ENCODE results near the gene IQGAP2. TPM values are rescaled to one million over a fixed set of nuclear protein-coding genes. Genes with fewer than 3 reads are reported as not detected.

The IQGAP2 gene
- polyA plus RNA-seq, 1 donor (not counting 4 experiments of a cell fraction or from before 2014, with no cell fraction given) = 0.14 TPM

DNA sequence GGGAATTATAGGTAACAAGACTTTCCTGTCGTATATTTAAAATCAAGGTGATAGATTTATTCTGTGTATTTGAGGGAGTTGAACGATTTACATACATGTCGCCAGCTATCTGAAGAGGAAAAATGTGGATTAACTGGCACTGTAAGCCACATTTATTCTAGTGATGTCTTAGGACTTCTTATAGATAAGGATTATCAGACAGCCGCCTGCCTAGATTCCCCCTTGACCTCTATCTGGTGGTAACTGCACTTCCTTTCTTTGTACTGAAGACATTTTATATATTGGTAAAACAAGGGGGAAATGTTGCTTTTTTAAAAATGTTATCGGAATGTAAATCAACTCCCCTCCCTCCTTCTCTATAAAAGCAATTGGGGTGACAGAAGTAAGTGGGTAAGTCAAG, 259.4 kb downstream of the IQGAP2 start:
- TF ChIP-seq, protein P1, sequence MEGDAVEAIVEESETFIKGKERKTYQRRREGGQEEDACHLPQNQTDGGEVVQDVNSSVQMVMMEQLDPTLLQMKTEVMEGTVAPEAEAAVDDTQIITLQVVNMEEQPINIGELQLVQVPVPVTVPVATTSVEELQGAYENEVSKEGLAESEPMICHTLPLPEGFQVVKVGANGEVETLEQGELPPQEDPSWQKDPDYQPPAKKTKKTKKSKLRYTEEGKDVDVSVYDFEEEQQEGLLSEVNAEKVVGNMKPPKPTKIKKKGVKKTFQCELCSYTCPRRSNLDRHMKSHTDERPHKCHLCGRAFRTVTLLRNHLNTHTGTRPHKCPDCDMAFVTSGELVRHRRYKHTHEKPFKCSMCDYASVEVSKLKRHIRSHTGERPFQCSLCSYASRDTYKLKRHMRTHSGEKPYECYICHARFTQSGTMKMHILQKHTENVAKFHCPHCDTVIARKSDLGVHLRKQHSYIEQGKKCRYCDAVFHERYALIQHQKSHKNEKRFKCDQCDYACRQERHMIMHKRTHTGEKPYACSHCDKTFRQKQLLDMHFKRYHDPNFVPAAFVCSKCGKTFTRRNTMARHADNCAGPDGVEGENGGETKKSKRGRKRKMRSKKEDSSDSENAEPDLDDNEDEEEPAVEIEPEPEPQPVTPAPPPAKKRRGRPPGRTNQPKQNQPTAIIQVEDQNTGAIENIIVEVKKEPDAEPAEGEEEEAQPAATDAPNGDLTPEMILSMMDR (optimal IDR thresholded peaks at IDR 0.05 in 1 of 3, IDR thresholded peaks at IDR 0.05 in 1 of 3, conservative IDR thresholded peaks at IDR 0.05 in 1 of 3; ENCODE audit: extremely low read depth in 1 of 3, insufficient read depth in 2 of 3, low read length in 3 of 3) = no peak
- no peak for TF ChIP-seq EZH2 (IDR thresholded peaks at IDR 0.05; ENCODE audit: low read length)

DNA sequence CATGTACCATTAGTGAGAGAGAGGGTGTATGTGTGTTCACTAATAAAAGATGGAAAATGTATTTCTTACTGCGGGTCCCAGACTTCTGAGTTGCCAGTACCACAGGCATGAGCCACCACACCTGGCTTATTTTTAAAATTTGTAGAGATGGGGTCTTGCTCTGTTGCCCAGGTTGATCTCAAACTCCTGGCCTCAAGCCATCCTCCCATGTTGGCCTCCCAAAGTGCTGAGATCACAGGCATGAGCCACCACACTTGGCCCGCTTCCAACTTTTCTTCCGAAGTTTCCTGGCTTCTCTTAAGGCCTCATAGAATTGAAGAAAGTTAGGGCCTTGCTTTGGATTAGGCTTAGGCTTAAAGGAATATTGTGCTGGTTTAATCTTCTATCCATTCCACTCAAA, 260.5 kb downstream of the IQGAP2 start:
- Histone ChIP-seq H3K4me1 (ENCODE audit: control insufficient read depth, extremely low read depth, insufficient read depth, low read length) (no peaks in the 10 kb centered on the region), H2AFZ (ENCODE audit: control insufficient read depth, low read length) (no peak overlapping the region), H3K9me3 (ENCODE audit: control insufficient read depth, low read depth, low read length) (no peaks in the 10 kb centered on the region), H3K27ac (ENCODE audit: control insufficient read depth, insufficient read depth, low read length) (no peak overlapping the region), H3K9ac (ENCODE audit: control insufficient read depth, extremely low read depth, insufficient read depth, low read length) (no peak overlapping the region), H3K27me3 (ENCODE audit: control insufficient read depth, extremely low read depth, insufficient read depth, low read length) (no peaks in the 10 kb centered on the region), H4K20me1 (ENCODE audit: control insufficient read depth, extremely low read depth, insufficient read depth, low read length) (no peaks in the 10 kb centered on the region), H3K9me1 (ENCODE audit: control insufficient read depth, extremely low read depth, insufficient read depth, low read length) (no peaks in the 10 kb centered on the region), H3K4me2 (ENCODE audit: control insufficient read depth, extremely low read depth, insufficient read depth, low read depth, low read length) (no peak overlapping the region), H3K4me3 (ENCODE audit: control insufficient read depth in 2 of 3, extremely low read depth in 1 of 3, insufficient read depth in 2 of 3, low read depth in 1 of 3, low read length in 3 of 3) (no peak overlapping the region), H3K36me3 (ENCODE audit: control insufficient read depth in 2 of 2, extremely low read depth in 1 of 2, insufficient read depth in 2 of 2, low read length in 2 of 2) (no peaks in the 10 kb centered on the region), H3K79me2 (ENCODE audit: control insufficient read depth, insufficient read depth, low read length) (no peaks in the 10 kb centered on the region)
- FAIRE-seq (no peak), DNase-seq (ENCODE audit: low read depth, low spot score) (no peak)
- dilution Hi-C loops (cut with MboI; ENCODE audit: extremely low pct_ligation_motif_present, low sequenced_read_pairs) = no loop called here
- TF ChIP-seq, protein P1 (optimal IDR thresholded peaks at IDR 0.05 in 1 of 3, IDR thresholded peaks at IDR 0.05 in 1 of 3, conservative IDR thresholded peaks at IDR 0.05 in 1 of 3; ENCODE audit: extremely low read depth in 1 of 3, insufficient read depth in 2 of 3, low read length in 3 of 3) = no peak
- TF ChIP-seq EZH2 (IDR thresholded peaks at IDR 0.05; ENCODE audit: low read length) = no peak

More for the DNA sequence above, 259.4 kb downstream of the IQGAP2 start:
- Histone ChIP-seq H4K20me1 (ENCODE audit: control insufficient read depth, extremely low read depth, insufficient read depth, low read length) (no peaks in the 10 kb centered on the region), H3K36me3 (ENCODE audit: control insufficient read depth in 2 of 2, extremely low read depth in 1 of 2, insufficient read depth in 2 of 2, low read length in 2 of 2) (no peaks in the 10 kb centered on the region), H3K4me1 (ENCODE audit: control insufficient read depth, extremely low read depth, insufficient read depth, low read length) (no peaks in the 10 kb centered on the region), H3K4me2 (ENCODE audit: control insufficient read depth, extremely low read depth, insufficient read depth, low read depth, low read length) (no peak overlapping the region), H2AFZ (ENCODE audit: control insufficient read depth, low read length) (no peak overlapping the region), H3K9me3 (ENCODE audit: control insufficient read depth, low read depth, low read length) (no peaks in the 10 kb centered on the region), H3K4me3 (ENCODE audit: control insufficient read depth in 2 of 3, extremely low read depth in 1 of 3, insufficient read depth in 2 of 3, low read depth in 1 of 3, low read length in 3 of 3) (no peak overlapping the region), H3K9ac (ENCODE audit: control insufficient read depth, extremely low read depth, insufficient read depth, low read length) (no peak overlapping the region), H3K79me2 (ENCODE audit: control insufficient read depth, insufficient read depth, low read length) (no peaks in the 10 kb centered on the region), H3K27me3 (ENCODE audit: control insufficient read depth, extremely low read depth, insufficient read depth, low read length) (no peaks in the 10 kb centered on the region), H3K27ac (ENCODE audit: control insufficient read depth, insufficient read depth, low read length) (no peak overlapping the region), H3K9me1 (ENCODE audit: control insufficient read depth, extremely low read depth, insufficient read depth, low read length) (no peaks in the 10 kb centered on the region)
- DNase-seq (ENCODE audit: low read depth, low spot score) = no peak
- FAIRE-seq = no peak
- dilution Hi-C loops (cut with MboI; ENCODE audit: extremely low pct_ligation_motif_present, low sequenced_read_pairs) = no loop called here

Data from keratinocyte (primary cell).